Endothelial cell of umbilical vein (primary cell): ENCODE data around the gene GJB3. TPM values are rescaled to one million over a fixed set of nuclear protein-coding genes. Genes with fewer than 3 reads are reported as not detected.
"Not testable (repeated sequence)": the region's sequence is repeated elsewhere in the genome, so short reads cannot be mapped to it uniquely, and the experiment has no call there.

Source experiments
- BruUV-seq: library from RNA; stranded (reverse); fragments of 400-500 nt; replicated peaks from 2 replicates; lab custom pipeline; 2021; lab: Mats Ljungman, UMichigan
- CTCF ChIA-PET: fragments of 300-600, 350-600 bp; sonication (Branson Sonifier 250); formaldehyde crosslinking; loops from one replicate; lab custom pipeline; 2021; ENCODE audit warnings: antibody characterized with exemption, inconsistent platforms; lab: Charles Lee
- POLR2A ChIA-PET: fragments of 300-600, 350-600 bp; sonication (Branson Sonifier 250); formaldehyde crosslinking; loops from one replicate; lab custom pipeline; 2021; ENCODE audit warnings: antibody characterized with exemption, inconsistent platforms; lab: Charles Lee
- DNase-seq: peaks from one replicate; pipeline ENCODE4 v3.0.0-alpha.2; 2011; ENCODE audit warnings: low read depth, low spot score
- FAIRE-seq: peaks from 2 replicates; lab custom pipeline; 2011; peaks lifted over from hg19 to GRCh38; lab: Jason Lieb, UNC
- H2AFZ ChIP-seq: 2 replicates; pipeline ENCODE4 v1.6.0; 2012; ENCODE audit warnings: low read depth, low read length, control low read depth, inconsistent platforms
- H3K27ac ChIP-seq: 2 replicates; pipeline ENCODE4 v1.5.1; 2011; ENCODE audit warnings: low read depth, mild to moderate bottlenecking, control low read depth, low read length, moderate library complexity; ENCODE audit not compliant: insufficient read depth
- H3K27me3 ChIP-seq, 2 experiments: 2 replicates each; pipeline versions ENCODE4 v1.6.0 to v1.6.1; 2011; ENCODE audit warnings: low read length in 2 of 2, mixed read lengths in 1 of 2; ENCODE audit not compliant: control insufficient read depth in 2 of 2, insufficient read depth in 2 of 2
- H3K36me3 ChIP-seq, 2 experiments: 2 replicates in 1 of 2; 3 replicates in 1 of 2; pipeline ENCODE4 v1.5.1; 2011; ENCODE audit warnings: low read length in 2 of 2, mild to moderate bottlenecking in 1 of 2, moderate library complexity in 1 of 2; ENCODE audit not compliant: control insufficient read depth in 2 of 2, insufficient read depth in 2 of 2; ENCODE audit errors: extremely low read depth in 1 of 2
- H3K4me1 ChIP-seq: 3 replicates; pipeline ENCODE4 v1.5.1; 2011; ENCODE audit warnings: mild to moderate bottlenecking, low read length; ENCODE audit not compliant: control insufficient read depth, insufficient read depth; ENCODE audit errors: extremely low read depth
- H3K4me2 ChIP-seq: 2 replicates; pipeline ENCODE4 v1.6.1; 2011; ENCODE audit warnings: low read length, control low read depth, mixed read lengths; ENCODE audit not compliant: insufficient read depth
- H3K4me3 ChIP-seq, 3 experiments: fragments of 200-600 bp in 1 of 3; sonication (generic), shearing (Covaris generic) in 1 of 3; replicated peaks in 1 of 3; 2 replicates each; pipeline ENCODE4 v1.5.1; 2011 to 2016; ENCODE audit warnings: control low read depth in 3 of 3, low read length in 3 of 3, mild to moderate bottlenecking in 2 of 3, inconsistent platforms in 1 of 3, low read depth in 1 of 3, moderate library complexity in 1 of 3; ENCODE audit not compliant: insufficient read depth in 1 of 3
- H3K79me2 ChIP-seq: 2 replicates; pipeline ENCODE4 v1.6.0; 2012; ENCODE audit warnings: low read length, inconsistent platforms; ENCODE audit not compliant: control insufficient read depth, insufficient read depth
- H3K9ac ChIP-seq: replicated peaks from 2 replicates; pipeline ENCODE3; 2011; ENCODE audit warnings: low read length, control low read depth; ENCODE audit not compliant: insufficient read depth; ENCODE audit errors: extremely low read depth
- H3K9me1 ChIP-seq: replicated peaks from 3 replicates; pipeline ENCODE4 v1.6.0; 2011; ENCODE audit warnings: mild to moderate bottlenecking, low read length; ENCODE audit not compliant: control insufficient read depth, insufficient read depth; ENCODE audit errors: extremely low read depth
- H3K9me3 ChIP-seq: replicated peaks from 2 replicates; pipeline ENCODE4 v1.5.1; 2012; ENCODE audit warnings: low read length, inconsistent platforms; ENCODE audit not compliant: control insufficient read depth, insufficient read depth
- H4K20me1 ChIP-seq: replicated peaks from 2 replicates; pipeline ENCODE3; 2011; ENCODE audit warnings: mild to moderate bottlenecking, low read length; ENCODE audit not compliant: control insufficient read depth, insufficient read depth; ENCODE audit errors: extremely low read depth
- EZH2 ChIP-seq: IDR thresholded peaks from 2 replicates; pipeline ENCODE4 v1.6.1; 2012; ENCODE audit warnings: borderline replicate concordance, low read depth, mild to moderate bottlenecking, moderate library complexity, low read length, inconsistent platforms; ENCODE audit not compliant: severe bottlenecking
- GATA2 ChIP-seq: IDR thresholded peaks from 2 replicates; pipeline ENCODE4 v1.7.0; 2011; ENCODE audit warnings: low read depth, mild to moderate bottlenecking, moderate library complexity, mixed read lengths, low read length; ENCODE audit not compliant: insufficient read length, insufficient read depth
- JUN ChIP-seq: IDR thresholded peaks from 2 replicates; pipeline ENCODE4 v1.6.1; 2011; ENCODE audit warnings: borderline replicate concordance, low read depth; ENCODE audit not compliant: insufficient read length, insufficient read depth
- MYC ChIP-seq: IDR thresholded peaks from one replicate; pipeline ENCODE4 v1.6.1; 2011; ENCODE audit warnings: mild to moderate bottlenecking, low read depth, low read length
- POLR2A ChIP-seq: IDR thresholded peaks from 2 replicates; pipeline ENCODE4 v1.6.1; 2012; ENCODE audit warnings: low read depth, mild to moderate bottlenecking, control low read depth, low read length
- dilution Hi-C: fragments of 300-500 bp; cut with MboI; formaldehyde crosslinking; loops from one replicate; pipeline ENCODE4 v1.15.0; 2019; ENCODE audit warnings: low sequenced_read_pairs; ENCODE audit not compliant: extremely low pct_ligation_motif_present
- intact Hi-C: fragments of 100-400 bp; cut with micrococcal nuclease; formaldehyde crosslinking; loops from one replicate; pipeline ENCODE4 v1.10.0; 2022
- polyA plus RNA-seq, 4 experiments: library from polyadenylated mRNA; depleted of rRNA in 3 of 4; stranded (reverse) in 3 of 4; unstranded in 1 of 4; fragments of >200 nt; gene quantifications; 2 replicates each; pipeline versions ENCODE4 v1.2.1 to v1.2.3, GENCODE V29; 2011 to 2012; ENCODE audit warnings: missing spikeins in 1 of 4
- total RNA-seq: library from RNA; stranded (reverse); gene quantifications from 2 replicates; pipeline ENCODE4 v1.2.3, GENCODE V29; 2021
- TF ChIP-seq, protein P1 (sequence below), 2 donors: IDR thresholded peaks; 1 replicate in 1 of 2; 2 replicates in 1 of 2; pipeline ENCODE4 v1.5.1; 2011; ENCODE audit warnings: low read length in 2 of 2, mild to moderate bottlenecking in 2 of 2, moderate library complexity in 2 of 2, control low read depth in 1 of 2, inconsistent platforms in 1 of 2, low read depth in 1 of 2; ENCODE audit not compliant: insufficient read depth in 1 of 2; ENCODE audit errors: extremely low read depth in 1 of 2

Gene GJB3
- total and polyA plus RNA-seq, 2 donors (not counting 3 experiments of a cell fraction or from before 2014, with no cell fraction given), result not detected

DNA sequence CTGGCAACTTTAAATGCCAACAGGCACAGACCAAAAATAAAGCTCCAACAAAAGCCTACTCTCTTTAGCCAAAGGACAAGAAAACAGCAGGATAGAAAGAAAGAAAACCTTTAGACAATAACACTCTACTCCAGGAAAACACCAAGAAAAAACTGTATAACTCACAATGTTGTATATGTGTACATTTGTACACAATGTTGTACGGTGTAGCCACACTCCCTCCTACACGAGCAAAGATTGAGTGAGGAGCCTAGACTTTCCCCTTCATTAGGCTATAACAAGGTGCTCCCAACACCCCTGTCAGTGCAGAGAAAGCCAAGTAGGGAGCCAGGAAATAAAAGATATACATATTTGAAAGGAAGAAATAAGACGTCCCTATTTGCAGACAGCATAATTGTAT lies 35.8 kb downstream of the GJB3 start:
- Histone ChIP-seq H3K36me3 (no peaks in the 10 kb centered on the region), H3K9me3 (no peaks in the 10 kb centered on the region), H3K27me3 (no peaks in the 10 kb centered on the region), H3K27ac (no peak overlapping the region), H3K9ac (no peak overlapping the region), H3K79me2 (no peaks in the 10 kb centered on the region), H3K4me2 (no peak overlapping the region), H2AFZ (no peak overlapping the region), H3K4me1 (no peaks in the 10 kb centered on the region), H3K9me1 (peaks cover 2% of the 10 kb centered on the region), H3K4me3 (no peak overlapping the region), H4K20me1 (no peaks in the 10 kb centered on the region)
- POLR2A ChIA-PET, result no interaction called here
- dilution Hi-C loops, result no loop called here
- intact Hi-C loops, result no loop called here
- no peak for FAIRE-seq
- CTCF ChIA-PET, result interaction anchor here (1.3 to 1.7 kb wide), 4 partner anchors 15 to 43 kb away, joined by 3 to 5 read pairs (median 3); partner anchors contain the start of gene SMIM12
- no peak for TF ChIP-seq JUN
- no peak for TF ChIP-seq POLR2A
- TF ChIP-seq EZH2, result no peak
- no peak for TF ChIP-seq GATA2
- TF ChIP-seq, protein P1, sequence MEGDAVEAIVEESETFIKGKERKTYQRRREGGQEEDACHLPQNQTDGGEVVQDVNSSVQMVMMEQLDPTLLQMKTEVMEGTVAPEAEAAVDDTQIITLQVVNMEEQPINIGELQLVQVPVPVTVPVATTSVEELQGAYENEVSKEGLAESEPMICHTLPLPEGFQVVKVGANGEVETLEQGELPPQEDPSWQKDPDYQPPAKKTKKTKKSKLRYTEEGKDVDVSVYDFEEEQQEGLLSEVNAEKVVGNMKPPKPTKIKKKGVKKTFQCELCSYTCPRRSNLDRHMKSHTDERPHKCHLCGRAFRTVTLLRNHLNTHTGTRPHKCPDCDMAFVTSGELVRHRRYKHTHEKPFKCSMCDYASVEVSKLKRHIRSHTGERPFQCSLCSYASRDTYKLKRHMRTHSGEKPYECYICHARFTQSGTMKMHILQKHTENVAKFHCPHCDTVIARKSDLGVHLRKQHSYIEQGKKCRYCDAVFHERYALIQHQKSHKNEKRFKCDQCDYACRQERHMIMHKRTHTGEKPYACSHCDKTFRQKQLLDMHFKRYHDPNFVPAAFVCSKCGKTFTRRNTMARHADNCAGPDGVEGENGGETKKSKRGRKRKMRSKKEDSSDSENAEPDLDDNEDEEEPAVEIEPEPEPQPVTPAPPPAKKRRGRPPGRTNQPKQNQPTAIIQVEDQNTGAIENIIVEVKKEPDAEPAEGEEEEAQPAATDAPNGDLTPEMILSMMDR (IDR thresholded peaks at IDR 0.05; ENCODE audit: extremely low read depth in 1 of 2, insufficient read depth in 1 of 2, low read depth in 1 of 2, low read length in 2 of 2), result no peak
- no peak for TF ChIP-seq MYC
- no peak for DNase-seq
- BruUV-seq, result no TSS peak

DNA sequence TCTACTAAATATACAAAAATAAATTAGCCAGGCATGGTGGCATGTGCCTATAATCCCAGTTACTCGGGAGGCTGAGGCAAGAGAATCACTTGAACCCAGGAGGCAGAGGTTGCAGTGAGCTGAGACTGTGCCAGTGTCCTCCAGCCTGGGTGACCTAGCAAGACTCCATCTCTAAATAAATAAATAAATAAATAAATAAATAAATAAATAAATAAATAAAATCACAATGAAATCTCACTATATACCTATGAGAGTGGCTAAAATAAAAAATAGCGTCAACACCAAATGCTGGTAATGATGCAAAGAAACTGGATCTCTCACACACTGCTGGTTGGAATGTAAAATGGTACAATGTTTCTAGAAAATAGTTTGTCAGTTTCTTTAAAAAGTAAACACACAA lies 37.8 kb downstream of the GJB3 start:
- H3K4me1 ChIP-seq, H3K27ac ChIP-seq, H3K4me3 ChIP-seq, H3K9me3 ChIP-seq, BruUV-seq, DNase-seq, POLR2A ChIA-PET, H3K9me1 ChIP-seq, dilution Hi-C loops, H3K79me2 ChIP-seq, intact Hi-C loops, H3K36me3 ChIP-seq, H2AFZ ChIP-seq, H4K20me1 ChIP-seq, H3K27me3 ChIP-seq, CTCF ChIA-PET, H3K4me2 ChIP-seq, FAIRE-seq, H3K9ac ChIP-seq: not testable (repeated sequence)
